ENCODE results near the gene VPS50. TPM values are rescaled to one million over a fixed set of nuclear protein-coding genes. Genes with fewer than 3 reads are reported as not detected.

VPS50 gene
- total and polyA plus RNA-seq, 2 donors (not counting 1 experiment from before 2014, with no cell fraction given): 9.4 to 54.1 TPM

- Mint-ChIP-seq H3K27me3 (no peaks in the 10 kb centered on the region), H3K27ac (no peak overlapping the region), H3K9me3 (ENCODE audit: insufficient read depth) (no peaks in the 10 kb centered on the region), H3K4me1 (peaks cover 2% of the 10 kb centered on the region), H3K4me3 (no peak overlapping the region)
- intact Hi-C loops (cut with micrococcal nuclease): loop anchor here (10.0 kb wide), 2 partner anchors 614 to 1266 kb away; partner anchors contain the start of gene CASD1
- CTCF ChIA-PET: interaction anchor here (1.5 kb wide), 1 partner anchor 11 kb away, joined by 7 read pairs; no protein-coding TSS in a partner anchor
- no peak for TF ChIP-seq EZH2 (IDR thresholded peaks at IDR 0.05; ENCODE audit: borderline replicate concordance, insufficient read depth, low read depth, low read length, poor library complexity, severe bottlenecking)
- TF ChIP-seq CTCF (IDR thresholded peaks at IDR 0.05): no peak
- ATAC-seq (ENCODE audit: low read depth) (no peak), DNase-seq (no peak)
- H3K9ac ChIP-seq (ENCODE audit: low read length): no peak overlapping the region
- H3K27me3 ChIP-seq (replicated peaks in 1 of 4; ENCODE audit: control extremely low read depth in 1 of 4, control insufficient read depth in 3 of 4, insufficient read depth in 4 of 4, low read length in 3 of 4): no peaks in the 10 kb centered on the region
- H3K27ac ChIP-seq (ENCODE audit: low read length in 2 of 2): no peak overlapping the region
- no peak overlapping the region for H3K4me3 ChIP-seq (ENCODE audit: control extremely low read depth in 1 of 5, extremely low read depth in 1 of 5, insufficient read depth in 1 of 5, low read depth in 2 of 5, low read length in 4 of 5)
- H3K36me3 ChIP-seq (replicated peaks in 1 of 2; ENCODE audit: control extremely low read depth in 1 of 2, control insufficient read depth in 1 of 2, extremely low read depth in 1 of 2, insufficient read depth in 2 of 2, low read length in 1 of 2): peaks cover 0 to 13% of the 10 kb centered on the region in 2 experiments
- 100% methylated on average over 1 of the region's 2 CpGs for WGBS (ENCODE audit: insufficient coverage)
- no peaks in the 10 kb centered on the region for H3K4me1 ChIP-seq (ENCODE audit: control insufficient read depth in 2 of 2, insufficient read depth in 2 of 2, low read length in 2 of 2)
- no peak overlapping the region for H2AFZ ChIP-seq (ENCODE audit: insufficient read depth, low read depth, low read length, poor library complexity, severe bottlenecking)
- H4K20me1 ChIP-seq (ENCODE audit: control insufficient read depth, insufficient read depth, low read length, poor library complexity, severe bottlenecking): peaks cover 21% of the 10 kb centered on the region
- H3K4me2 ChIP-seq (replicated peaks; ENCODE audit: low read depth, low read length, poor library complexity, severe bottlenecking): no peak overlapping the region
- POLR2A ChIA-PET: no interaction called here
- H3K79me2 ChIP-seq (ENCODE audit: control insufficient read depth, insufficient read depth, low read length): peaks cover 42% of the 10 kb centered on the region
- H3K9me3 ChIP-seq (ENCODE audit: control extremely low read depth in 1 of 3, control insufficient read depth in 2 of 3, insufficient read depth in 1 of 3, low read length in 2 of 3): no peaks in the 10 kb centered on the region
These were observed 6.6 kb downstream of the VPS50 start for GRCh38 chr7:93238748-93239147.

- POLR2A ChIA-PET: no interaction called here
- CTCF ChIA-PET: interaction anchor here (1.5 to 1.6 kb wide), 2 partner anchors 12 to 308 kb away, joined by 3 to 7 read pairs; no protein-coding TSS in a partner anchor
- H3K9ac ChIP-seq (ENCODE audit: low read length): no peak overlapping the region
These were observed 7.7 kb downstream of the VPS50 start for GRCh38 chr7:93239824-93240223.

More at GRCh38 chr7:93239824-93240223, 7.7 kb downstream of the VPS50 start:
- TF ChIP-seq EZH2 (IDR thresholded peaks at IDR 0.05; ENCODE audit: borderline replicate concordance, insufficient read depth, low read depth, low read length, poor library complexity, severe bottlenecking): no peak
- TF ChIP-seq CTCF (IDR thresholded peaks at IDR 0.05): no peak
- Mint-ChIP-seq H3K4me3 (no peak overlapping the region), H3K4me1 (peaks cover 2% of the 10 kb centered on the region), H3K27ac (no peak overlapping the region), H3K27me3 (no peaks in the 10 kb centered on the region), H3K9me3 (ENCODE audit: insufficient read depth) (no peaks in the 10 kb centered on the region)
- intact Hi-C loops (cut with micrococcal nuclease): loop anchor here (10.0 kb wide), 3 partner anchors 615 to 1265 kb away; partner anchors contain the start of gene CASD1
- no peaks in the 10 kb centered on the region for H3K27me3 ChIP-seq (replicated peaks in 1 of 4; ENCODE audit: control extremely low read depth in 1 of 4, control insufficient read depth in 3 of 4, insufficient read depth in 4 of 4, low read length in 3 of 4)
- no peak overlapping the region for H3K4me2 ChIP-seq (replicated peaks; ENCODE audit: low read depth, low read length, poor library complexity, severe bottlenecking)
- ATAC-seq (ENCODE audit: low read depth): no peak
- no peak overlapping the region for H2AFZ ChIP-seq (ENCODE audit: insufficient read depth, low read depth, low read length, poor library complexity, severe bottlenecking)
- no peak overlapping the region for H3K27ac ChIP-seq (ENCODE audit: low read length in 2 of 2)
- no peaks in the 10 kb centered on the region for H3K9me3 ChIP-seq (ENCODE audit: control extremely low read depth in 1 of 3, control insufficient read depth in 2 of 3, insufficient read depth in 1 of 3, low read length in 2 of 3)
- peaks cover 32% of the 10 kb centered on the region for H3K79me2 ChIP-seq (ENCODE audit: control insufficient read depth, insufficient read depth, low read length)
- H3K4me1 ChIP-seq (ENCODE audit: control insufficient read depth in 2 of 2, insufficient read depth in 2 of 2, low read length in 2 of 2): no peaks in the 10 kb centered on the region
- peaks cover 0 to 13% of the 10 kb centered on the region in 2 experiments for H3K36me3 ChIP-seq (replicated peaks in 1 of 2; ENCODE audit: control extremely low read depth in 1 of 2, control insufficient read depth in 1 of 2, extremely low read depth in 1 of 2, insufficient read depth in 2 of 2, low read length in 1 of 2)
- no peak overlapping the region for H3K4me3 ChIP-seq (ENCODE audit: control extremely low read depth in 1 of 5, extremely low read depth in 1 of 5, insufficient read depth in 1 of 5, low read depth in 2 of 5, low read length in 4 of 5)
- peaks cover 20% of the 10 kb centered on the region for H4K20me1 ChIP-seq (ENCODE audit: control insufficient read depth, insufficient read depth, low read length, poor library complexity, severe bottlenecking)
- no CpG with 5 or more reads among the region's 4 CpGs for WGBS (ENCODE audit: insufficient coverage)
- DNase-seq: no peak
